ENCODE results near the gene RPL13.

GRCh38 chr16:89546781-89547180, 13.7 kb upstream of the RPL13 start:
- TF ChIP-seq CTCF (IDR thresholded peaks at IDR 0.05) (no peak), POLR2A (IDR thresholded peaks at IDR 0.05) (no peak)

Measured in right lobe of liver (tissue), 4 donors.